Measurements from ENCODE around the gene ARHGEF38.

DNA sequence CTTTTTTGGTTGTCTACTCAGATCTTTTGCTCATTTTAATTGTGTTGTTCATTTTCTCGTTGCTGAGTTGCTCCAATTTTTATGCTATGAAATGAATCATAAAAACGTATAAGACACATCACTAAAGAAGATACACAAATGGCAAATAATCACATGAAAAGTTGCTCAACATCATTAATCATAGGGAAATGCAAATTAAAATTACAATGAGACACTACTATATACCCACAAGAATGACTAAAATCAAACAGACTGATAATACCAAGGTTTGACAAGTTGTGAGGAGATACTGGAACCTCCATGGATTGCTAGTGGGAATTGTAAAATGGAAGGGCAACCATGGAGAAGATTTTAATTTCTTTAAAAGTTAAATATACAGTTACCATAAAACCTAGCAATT lies 173.2 kb downstream of the ARHGEF38 start:
- TF ChIP-seq, protein P1, sequence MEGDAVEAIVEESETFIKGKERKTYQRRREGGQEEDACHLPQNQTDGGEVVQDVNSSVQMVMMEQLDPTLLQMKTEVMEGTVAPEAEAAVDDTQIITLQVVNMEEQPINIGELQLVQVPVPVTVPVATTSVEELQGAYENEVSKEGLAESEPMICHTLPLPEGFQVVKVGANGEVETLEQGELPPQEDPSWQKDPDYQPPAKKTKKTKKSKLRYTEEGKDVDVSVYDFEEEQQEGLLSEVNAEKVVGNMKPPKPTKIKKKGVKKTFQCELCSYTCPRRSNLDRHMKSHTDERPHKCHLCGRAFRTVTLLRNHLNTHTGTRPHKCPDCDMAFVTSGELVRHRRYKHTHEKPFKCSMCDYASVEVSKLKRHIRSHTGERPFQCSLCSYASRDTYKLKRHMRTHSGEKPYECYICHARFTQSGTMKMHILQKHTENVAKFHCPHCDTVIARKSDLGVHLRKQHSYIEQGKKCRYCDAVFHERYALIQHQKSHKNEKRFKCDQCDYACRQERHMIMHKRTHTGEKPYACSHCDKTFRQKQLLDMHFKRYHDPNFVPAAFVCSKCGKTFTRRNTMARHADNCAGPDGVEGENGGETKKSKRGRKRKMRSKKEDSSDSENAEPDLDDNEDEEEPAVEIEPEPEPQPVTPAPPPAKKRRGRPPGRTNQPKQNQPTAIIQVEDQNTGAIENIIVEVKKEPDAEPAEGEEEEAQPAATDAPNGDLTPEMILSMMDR (IDR thresholded peaks at IDR 0.05; ENCODE audit: low read depth, low read length, poor library complexity, severe bottlenecking): no peak
- TF ChIP-seq EZH2phosphoT487 (IDR thresholded peaks at IDR 0.05; ENCODE audit: borderline replicate concordance, low read length): no peak

Data from DOHH2 (cell line).